ENCODE measurements around the gene DERA.

Gene DERA

GRCh38 chr12:16086462-16086861 lies 175.3 kb downstream of the DERA start:
- no peak for DNase-seq

- no peak for DNase-seq
These were observed 175.8 kb downstream of the DERA start for GRCh38 chr12:16086942-16087341.
